HG02759 (cell line): ENCODE measurements around the gene LRRC27.
A peak's percentile ranks its signal among the peaks of the same experiment; 100 is the strongest.
"Not testable (repeated sequence)": the region's sequence is repeated elsewhere in the genome, so short reads cannot be mapped to it uniquely, and the experiment has no call there.

Experiments used
- ATAC-seq: cut with Tn5 transposase; IDR thresholded peaks from one replicate; pipeline ENCODE4 v1.9.1; 2021; ENCODE audit warnings: mild to moderate bottlenecking, moderate library complexity; ENCODE audit not compliant: unreplicated experiment

The LRRC27 gene

GRCh38 chr10:132314336-132314735 lies 17.7 kb upstream of the LRRC27 start:
- ATAC-seq: no peak

GRCh38 chr10:132314881-132315280 lies 17.1 kb upstream of the LRRC27 start:
- ATAC-seq: not testable (repeated sequence)

- ATAC-seq: no peak
Observed at GRCh38 chr10:132316133-132316532, 15.9 kb upstream of the LRRC27 start.

- not testable (repeated sequence) for ATAC-seq
Observed at GRCh38 chr10:132317477-132317876, 14.5 kb upstream of the LRRC27 start.

- peak; percentile 99 for ATAC-seq
Observed at GRCh38 chr10:132319853-132320653, 11.9 kb upstream of the LRRC27 start.

GRCh38 chr10:132320654-132321469 lies 11.1 kb upstream of the LRRC27 start:
- ATAC-seq: no peak

- ATAC-seq: no peak
Observed at GRCh38 chr10:132321726-132322125, 10.3 kb upstream of the LRRC27 start.

- ATAC-seq: no peak
Observed at GRCh38 chr10:132322586-132323048, 9.4 kb upstream of the LRRC27 start.

GRCh38 chr10:132324186-132324585 lies 7.8 kb upstream of the LRRC27 start:
- no peak for ATAC-seq

- no peak for ATAC-seq
Observed at GRCh38 chr10:132326344-132326889, 5.6 kb upstream of the LRRC27 start.

GRCh38 chr10:132326925-132327324 lies 5.1 kb upstream of the LRRC27 start:
- no peak for ATAC-seq

- no peak for ATAC-seq
Observed at GRCh38 chr10:132328106-132328505, 3.9 kb upstream of the LRRC27 start.

GRCh38 chr10:132328738-132329137 lies 3.3 kb upstream of the LRRC27 start:
- no peak for ATAC-seq

GRCh38 chr10:132329565-132330485 lies 2.2 kb upstream of the LRRC27 start:
- no peak for ATAC-seq

GRCh38 chr10:132330486-132330833 lies 1.5 kb upstream of the LRRC27 start:
- no peak for ATAC-seq

GRCh38 chr10:132332433-132332754 lies 401 bp downstream of the LRRC27 start:
- peak; percentile 35 for ATAC-seq

GRCh38 chr10:132333386-132333785 lies 1.4 kb downstream of the LRRC27 start:
- no peak for ATAC-seq

GRCh38 chr10:132334631-132335188 lies 2.7 kb downstream of the LRRC27 start:
- ATAC-seq: no peak

- ATAC-seq: peak; percentile 49
Observed at GRCh38 chr10:132335189-132336063, 3.4 kb downstream of the LRRC27 start.
